ENCODE data around the gene SH3YL1. TPM values are rescaled to one million over a fixed set of nuclear protein-coding genes. Genes with fewer than 3 reads are reported as not detected.

The SH3YL1 gene
- total RNA-seq, 1 donor from 2014 or later, result 11.1 TPM

Other genes with a start within 250 kb of the SH3YL1 start
- gene FAM110C, start 217.5 kb downstream of the SH3YL1 start, total RNA-seq, result 2.9 TPM
- gene ACP1, start 915 bp upstream of the SH3YL1 start, total RNA-seq, result 79.2 TPM
- 0.62 TPM for gene ALKAL2, start 24.1 kb upstream of the SH3YL1 start, total RNA-seq